OCI-LY7 (cell line): ENCODE results near the gene SND1.

Experiments used
- EZH2phosphoT487 ChIP-seq: fragments of 200-600 bp; sonication (generic); IDR thresholded peaks from 2 replicates; pipeline ENCODE4 v1.6.1; 2018; ENCODE audit warnings: low read depth, borderline replicate concordance, mild to moderate bottlenecking, mixed run types, antibody characterized with exemption, low read length, moderate library complexity, mixed read lengths
- TF ChIP-seq, protein P1 (sequence below): fragments of 200-600 bp; sonication (generic); conservative IDR thresholded peaks from 2 replicates; pipeline ENCODE4 v1.5.1; 2014; ENCODE audit warnings: mild to moderate bottlenecking, antibody characterized with exemption, low read length, moderate library complexity, mixed read lengths

DNA sequence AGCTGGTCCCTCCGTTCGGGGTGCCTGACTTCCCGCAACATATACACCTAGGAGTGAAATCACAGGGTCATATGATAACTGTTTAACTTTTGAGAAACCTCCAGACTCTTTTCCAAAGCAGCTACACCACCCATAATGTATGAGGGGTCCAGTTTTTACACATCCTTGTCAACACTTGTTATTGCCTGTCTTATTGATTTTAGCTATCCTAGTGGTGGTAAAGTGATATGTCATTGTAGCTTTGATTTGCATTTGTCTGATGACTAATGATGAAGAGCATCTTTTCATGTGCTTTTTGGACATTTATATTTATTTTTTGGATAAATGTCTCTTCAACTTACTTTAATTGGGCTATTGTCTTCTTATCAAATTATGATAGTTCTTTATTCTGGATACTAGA, 29.0 kb downstream of the SND1 start:
- TF ChIP-seq, protein P1, sequence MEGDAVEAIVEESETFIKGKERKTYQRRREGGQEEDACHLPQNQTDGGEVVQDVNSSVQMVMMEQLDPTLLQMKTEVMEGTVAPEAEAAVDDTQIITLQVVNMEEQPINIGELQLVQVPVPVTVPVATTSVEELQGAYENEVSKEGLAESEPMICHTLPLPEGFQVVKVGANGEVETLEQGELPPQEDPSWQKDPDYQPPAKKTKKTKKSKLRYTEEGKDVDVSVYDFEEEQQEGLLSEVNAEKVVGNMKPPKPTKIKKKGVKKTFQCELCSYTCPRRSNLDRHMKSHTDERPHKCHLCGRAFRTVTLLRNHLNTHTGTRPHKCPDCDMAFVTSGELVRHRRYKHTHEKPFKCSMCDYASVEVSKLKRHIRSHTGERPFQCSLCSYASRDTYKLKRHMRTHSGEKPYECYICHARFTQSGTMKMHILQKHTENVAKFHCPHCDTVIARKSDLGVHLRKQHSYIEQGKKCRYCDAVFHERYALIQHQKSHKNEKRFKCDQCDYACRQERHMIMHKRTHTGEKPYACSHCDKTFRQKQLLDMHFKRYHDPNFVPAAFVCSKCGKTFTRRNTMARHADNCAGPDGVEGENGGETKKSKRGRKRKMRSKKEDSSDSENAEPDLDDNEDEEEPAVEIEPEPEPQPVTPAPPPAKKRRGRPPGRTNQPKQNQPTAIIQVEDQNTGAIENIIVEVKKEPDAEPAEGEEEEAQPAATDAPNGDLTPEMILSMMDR, result no peak
- TF ChIP-seq EZH2phosphoT487, result no peak
